B cell (primary cell): ENCODE measurements around the gene MAGEB10. TPM values are rescaled to one million over a fixed set of nuclear protein-coding genes. Genes with fewer than 3 reads are reported as not detected.

ENCODE experiments used
- ATAC-seq: fragments of 200-7000 bp; cut with Tn5 transposase; one replicate; pipeline ENCODE4 v1.10.0; 2021; ENCODE audit warnings: low read depth, mild to moderate bottlenecking, moderate number of reproducible peaks, moderate library complexity
- CTCF ChIA-PET: fragments of 350-600 bp; sonication (Branson Sonifier 250); formaldehyde crosslinking; loops from one replicate; lab custom pipeline; 2021; ENCODE audit warnings: antibody characterized with exemption, inconsistent platforms; lab: Charles Lee
- POLR2A ChIA-PET: fragments of 350-600 bp; sonication (Branson Sonifier 250); formaldehyde crosslinking; loops from one replicate; lab custom pipeline; 2021; ENCODE audit warnings: antibody characterized with exemption; lab: Charles Lee
- DNase-seq: peaks from one replicate; pipeline ENCODE4 v3.0.0; 2013
- H2AFZ ChIP-seq: 2 replicates; pipeline ENCODE4 v1.6.1; 2012; ENCODE audit warnings: mild to moderate bottlenecking, low read depth, low read length; ENCODE audit not compliant: insufficient read depth, poor library complexity, severe bottlenecking
- H3K27ac ChIP-seq, 2 donors: 1 replicate in 1 of 2; 2 replicates in 1 of 2; pipeline ENCODE4 v1.5.1; 2012 to 2013; ENCODE audit warnings: low read length in 2 of 2, mild to moderate bottlenecking in 2 of 2, moderate library complexity in 1 of 2
- H3K27me3 ChIP-seq, 4 experiments: fragments of 200-600 bp in 1 of 4; sonication (generic) in 1 of 4; replicated peaks in 1 of 4; 1 replicate in 2 of 4; 2 replicates in 2 of 4; pipeline versions ENCODE4 v1.6.1 to v1.7.0; 2013 to 2016; ENCODE audit warnings: low read length in 3 of 4, mild to moderate bottlenecking in 2 of 4, mixed read lengths in 1 of 4, moderate library complexity in 1 of 4; ENCODE audit not compliant: insufficient read depth in 4 of 4, control insufficient read depth in 3 of 4; ENCODE audit errors: control extremely low read depth in 1 of 4
- H3K36me3 ChIP-seq, 2 experiments: replicated peaks in 1 of 2; 1 replicate in 1 of 2; 2 replicates in 1 of 2; pipeline versions ENCODE4 v1.6.1 to v1.7.1; 2013; ENCODE audit warnings: low read length in 1 of 2; ENCODE audit not compliant: insufficient read depth in 2 of 2, control insufficient read depth in 1 of 2; ENCODE audit errors: control extremely low read depth in 1 of 2, extremely low read depth in 1 of 2
- H3K4me1 ChIP-seq, 2 donors: fragments of 200-600 bp in 1 of 2; sonication (generic) in 1 of 2; 1 replicate in 1 of 2; 2 replicates in 1 of 2; pipeline versions ENCODE4 v1.5.1 to v1.6.1; 2013 to 2017; ENCODE audit warnings: low read length in 2 of 2; ENCODE audit not compliant: control insufficient read depth in 2 of 2, insufficient read depth in 2 of 2
- H3K4me2 ChIP-seq: replicated peaks from 2 replicates; pipeline ENCODE3; 2012; ENCODE audit warnings: mild to moderate bottlenecking, low read depth, low read length; ENCODE audit not compliant: poor library complexity, severe bottlenecking
- H3K4me3 ChIP-seq, 5 experiments: fragments of 200-600 bp in 1 of 5; sonication (generic) in 1 of 5; 1 replicate in 3 of 5; 2 replicates in 2 of 5; pipeline versions ENCODE4 v1.5.1 to v1.7.0; 2011 to 2016; ENCODE audit warnings: low read length in 4 of 5, mild to moderate bottlenecking in 4 of 5, low read depth in 2 of 5, control low read depth in 1 of 5, moderate library complexity in 1 of 5; ENCODE audit not compliant: insufficient read depth in 1 of 5; ENCODE audit errors: control extremely low read depth in 1 of 5, extremely low read depth in 1 of 5
- H3K79me2 ChIP-seq: fragments of 200-600 bp; sonication (generic); one replicate; pipeline ENCODE4 v1.6.0; 2016; ENCODE audit warnings: low read length; ENCODE audit not compliant: control insufficient read depth, insufficient read depth
- H3K9ac ChIP-seq: fragments of 200-600 bp; sonication (generic); 2 replicates; pipeline ENCODE4 v1.6.1; 2017; ENCODE audit warnings: mild to moderate bottlenecking, low read length, moderate library complexity
- H3K9me3 ChIP-seq, 3 donors: one replicate each; pipeline versions ENCODE4 v1.6.1 to v1.7.1; 2013; ENCODE audit warnings: low read length in 2 of 3; ENCODE audit not compliant: control insufficient read depth in 2 of 3, insufficient read depth in 1 of 3; ENCODE audit errors: control extremely low read depth in 1 of 3
- H4K20me1 ChIP-seq: 2 replicates; pipeline ENCODE4 v1.6.0; 2012; ENCODE audit warnings: mild to moderate bottlenecking, low read length; ENCODE audit not compliant: insufficient read depth, control insufficient read depth, poor library complexity, severe bottlenecking
- H3K27ac Mint-ChIP-seq: one replicate; pipeline ENCODE4 v1.8.0; 2021; ENCODE audit warnings: mixed read lengths
- H3K27me3 Mint-ChIP-seq: one replicate; pipeline ENCODE4 v1.8.0; 2021; ENCODE audit warnings: mixed read lengths
- H3K4me1 Mint-ChIP-seq: one replicate; pipeline ENCODE4 v1.8.0; 2021; ENCODE audit warnings: mixed read lengths
- H3K4me3 Mint-ChIP-seq: one replicate; pipeline ENCODE4 v1.8.0; 2021; ENCODE audit warnings: mixed read lengths
- H3K9me3 Mint-ChIP-seq: one replicate; pipeline ENCODE4 v1.8.0; 2022; ENCODE audit warnings: mixed read lengths; ENCODE audit not compliant: insufficient read depth
- CTCF ChIP-seq: fragments of 200-600 bp; IDR thresholded peaks from one replicate; pipeline ENCODE4 v1.8.0; 2022; ENCODE audit warnings: antibody characterized with exemption, mild to moderate bottlenecking
- EZH2 ChIP-seq: IDR thresholded peaks from 2 replicates; pipeline ENCODE4 v1.6.1; 2012; ENCODE audit warnings: borderline replicate concordance, low read depth, mild to moderate bottlenecking, moderate library complexity, low read length; ENCODE audit not compliant: insufficient read depth, poor library complexity, severe bottlenecking
- WGBS: methylation state at CpG from one replicate; pipeline ENCODE4 v1.1.5; 2013; ENCODE audit warnings: missing lambda C conversion rate; ENCODE audit not compliant: insufficient coverage; 5-methylcytosine and 5-hydroxymethylcytosine counted together
- intact Hi-C: fragments of 100-400 bp; cut with micrococcal nuclease; formaldehyde crosslinking; loops from one replicate; pipeline ENCODE4 v1.10.0; 2022
- polyA plus RNA-seq: library from polyadenylated mRNA; depleted of rRNA; stranded (reverse); fragments of >200 nt; gene quantifications from 2 replicates; pipeline ENCODE4 v1.2.3, GENCODE V29; 2012
- total RNA-seq, 2 donors: library from RNA; stranded (reverse); fragments of 120-200 nt in 1 of 2; gene quantifications; 1 replicate in 1 of 2; 2 replicates in 1 of 2; pipeline versions ENCODE4 v1.2.3 to v1.2.4, GENCODE V29; 2013 to 2022

Gene MAGEB10
- total and polyA plus RNA-seq, 2 donors (not counting 1 experiment from before 2014, with no cell fraction given): not detected

GRCh38 chrX:27838185-27838584, 30.4 kb downstream of the MAGEB10 start:
- H3K4me1 Mint-ChIP-seq: no peaks in the 10 kb centered on the region
- POLR2A ChIA-PET: no interaction called here
- no peak overlapping the region for H3K4me3 Mint-ChIP-seq

GRCh38 chrX:27840881-27841280, 33.1 kb downstream of the MAGEB10 start:
- WGBS: no CpG with 5 or more reads among the region's 3 CpGs
- Mint-ChIP-seq H3K27me3 (no peaks in the 10 kb centered on the region), H3K9me3 (no peaks in the 10 kb centered on the region), H3K27ac (no peak overlapping the region), H3K4me1 (no peaks in the 10 kb centered on the region), H3K4me3 (no peak overlapping the region)
- Histone ChIP-seq H3K27me3 (no peaks in the 10 kb centered on the region), H3K4me3 (no peak overlapping the region), H3K4me1 (no peaks in the 10 kb centered on the region), H3K4me2 (no peak overlapping the region), H3K79me2 (no peaks in the 10 kb centered on the region), H3K9ac (no peak overlapping the region), H3K27ac (no peak overlapping the region), H2AFZ (no peak overlapping the region), H3K9me3 (no peaks in the 10 kb centered on the region), H4K20me1 (no peaks in the 10 kb centered on the region), H3K36me3 (no peaks in the 10 kb centered on the region)
- POLR2A ChIA-PET: no interaction called here
- intact Hi-C loops: no loop called here
- no peak for DNase-seq
- CTCF ChIA-PET: no interaction called here
- TF ChIP-seq CTCF (no peak), EZH2 (no peak)
- ATAC-seq: no peak

More at GRCh38 chrX:27838185-27838584, 30.4 kb downstream of the MAGEB10 start:
- H3K4me1 ChIP-seq: no peaks in the 10 kb centered on the region
- no CpG with 5 or more reads among the region's 3 CpGs for whole genome bisulfite sequencing
- H3K27me3 Mint-ChIP-seq: no peaks in the 10 kb centered on the region
- no peaks in the 10 kb centered on the region for H3K9me3 Mint-ChIP-seq
- H2AFZ ChIP-seq: no peak overlapping the region
- H4K20me1 ChIP-seq: no peaks in the 10 kb centered on the region
- TF ChIP-seq CTCF (no peak), EZH2 (no peak)
- no peak overlapping the region for H3K4me2 ChIP-seq
- H3K4me3 ChIP-seq: no peak overlapping the region
- no peaks in the 10 kb centered on the region for H3K27me3 ChIP-seq
- CTCF ChIA-PET: no interaction called here
- H3K36me3 ChIP-seq: no peaks in the 10 kb centered on the region
- H3K9ac ChIP-seq: no peak overlapping the region
- H3K27ac Mint-ChIP-seq: no peak overlapping the region
- ATAC-seq: no peak
- no peaks in the 10 kb centered on the region for H3K79me2 ChIP-seq
- H3K9me3 ChIP-seq: no peaks in the 10 kb centered on the region
- no peak overlapping the region for H3K27ac ChIP-seq
- no peak for DNase-seq
- intact Hi-C loops: no loop called here
